OCI-LY1 (cell line): ENCODE data around the gene INSR.

Experiments
- CTCF ChIP-seq: fragments of 200-600 bp; sonication (generic), shearing (Covaris generic); IDR thresholded peaks from 2 replicates; pipeline ENCODE4 v1.5.1; 2017; ENCODE audit warnings: mild to moderate bottlenecking, antibody characterized with exemption, low read length, moderate library complexity, mixed read lengths
- EZH2 ChIP-seq: fragments of 200-600 bp; sonication (generic), shearing (Covaris generic); IDR thresholded peaks from 2 replicates; pipeline ENCODE4 v1.8.0; 2017; ENCODE audit warnings: borderline replicate concordance, mixed run types, mild to moderate bottlenecking, antibody characterized with exemption, low read length, moderate library complexity, mixed read lengths

DNA sequence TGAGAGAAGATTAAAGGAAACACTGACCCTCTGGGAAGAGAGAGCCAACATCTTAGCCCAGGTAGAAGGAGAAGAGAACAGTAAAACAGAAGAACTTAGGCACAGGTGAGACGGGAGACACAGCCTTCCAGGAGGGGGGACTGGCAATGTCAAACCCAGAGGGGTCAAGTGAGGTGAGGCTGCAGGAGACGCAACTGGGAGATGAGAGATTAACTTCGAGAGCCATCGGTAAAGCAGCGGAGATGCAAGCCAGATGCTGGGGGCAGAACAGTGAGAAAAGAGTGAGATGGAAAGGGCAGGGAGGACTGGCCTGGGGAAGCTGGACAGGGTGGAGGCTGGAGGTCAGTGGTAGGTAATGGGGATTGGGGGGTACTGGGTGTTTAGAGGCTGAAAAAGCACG is 5.2 kb downstream of the INSR start:
- TF ChIP-seq CTCF, result no peak
- TF ChIP-seq EZH2, result no peak
